Loucy (cell line): ENCODE results near the gene RNF130.

Source experiments
- H2AFZ ChIP-seq: fragments of 200-600 bp; sonication (generic); 2 replicates; pipeline ENCODE4 v1.6.0; 2016; ENCODE audit warnings: antibody characterized with exemption, mild to moderate bottlenecking, low read length, moderate library complexity
- H3F3A ChIP-seq: fragments of 200-600 bp; 2 replicates; pipeline ENCODE4 v1.6.0; 2016; ENCODE audit warnings: antibody characterized with exemption, low read depth, mild to moderate bottlenecking
- H3K27me3 ChIP-seq: fragments of 200-600 bp; sonication (generic); 2 replicates; pipeline ENCODE4 v1.6.1; 2014; ENCODE audit warnings: low read length, mild to moderate bottlenecking; ENCODE audit not compliant: insufficient read depth, poor library complexity, severe bottlenecking
- H3K36me3 ChIP-seq: fragments of 200-600 bp; sonication (generic); 2 replicates; pipeline ENCODE4 v1.6.1; 2016; ENCODE audit warnings: low read length; ENCODE audit not compliant: insufficient read depth
- H3K4me1 ChIP-seq: fragments of 200-600 bp; sonication (generic); 2 replicates; pipeline ENCODE4 v1.5.1; 2014; ENCODE audit warnings: low read length, mild to moderate bottlenecking; ENCODE audit not compliant: insufficient read depth, poor library complexity, severe bottlenecking
- H3K4me2 ChIP-seq: fragments of 200-600 bp; sonication (generic); 2 replicates; pipeline ENCODE4 v1.6.0; 2014; ENCODE audit warnings: antibody characterized with exemption, low read length, low read depth, mild to moderate bottlenecking; ENCODE audit not compliant: poor library complexity, severe bottlenecking
- H3K4me3 ChIP-seq: fragments of 200-600 bp; sonication (generic); 2 replicates; pipeline ENCODE4 v1.5.1; 2014; ENCODE audit warnings: low read length, mild to moderate bottlenecking, mixed read lengths; ENCODE audit not compliant: poor library complexity, severe bottlenecking
- H3K79me2 ChIP-seq: fragments of 200-600 bp; sonication (generic); 2 replicates; pipeline ENCODE4 v1.6.1; 2014; ENCODE audit warnings: low read length; ENCODE audit not compliant: insufficient read depth
- H3K9ac ChIP-seq: fragments of 200-600 bp; sonication (generic); 2 replicates; pipeline ENCODE4 v1.6.0; 2014; ENCODE audit warnings: mild to moderate bottlenecking, low read depth, low read length, moderate library complexity; ENCODE audit not compliant: poor library complexity, severe bottlenecking
- H3K9me2 ChIP-seq: fragments of 200-600 bp; sonication (generic); replicated peaks from 2 replicates; pipeline ENCODE4 v1.6.1; 2016; ENCODE audit warnings: low read depth, low read length, mixed read lengths
- H3K9me3 ChIP-seq: fragments of 200-600 bp; sonication (generic); 2 replicates; pipeline ENCODE4 v1.6.1; 2014; ENCODE audit warnings: mild to moderate bottlenecking, antibody characterized with exemption, low read length, low read depth; ENCODE audit not compliant: insufficient read depth
- H4K20me1 ChIP-seq: fragments of 200-600 bp; sonication (generic); 2 replicates; pipeline ENCODE4 v1.6.0; 2014; ENCODE audit warnings: antibody characterized with exemption, low read length, mild to moderate bottlenecking; ENCODE audit not compliant: insufficient read depth, poor library complexity, severe bottlenecking
- EZH2phosphoT487 ChIP-seq: fragments of 200-600 bp; IDR thresholded peaks from 2 replicates; pipeline ENCODE4 v1.6.1; 2018; ENCODE audit warnings: antibody characterized with exemption, mild to moderate bottlenecking, moderate library complexity, borderline replicate concordance
- TF ChIP-seq, protein P1 (sequence below): fragments of 200-600 bp; sonication (generic); conservative IDR thresholded peaks from 2 replicates; pipeline ENCODE4 v1.5.1; 2014; ENCODE audit warnings: mild to moderate bottlenecking, antibody characterized with exemption, low read length

Gene RNF130

DNA sequence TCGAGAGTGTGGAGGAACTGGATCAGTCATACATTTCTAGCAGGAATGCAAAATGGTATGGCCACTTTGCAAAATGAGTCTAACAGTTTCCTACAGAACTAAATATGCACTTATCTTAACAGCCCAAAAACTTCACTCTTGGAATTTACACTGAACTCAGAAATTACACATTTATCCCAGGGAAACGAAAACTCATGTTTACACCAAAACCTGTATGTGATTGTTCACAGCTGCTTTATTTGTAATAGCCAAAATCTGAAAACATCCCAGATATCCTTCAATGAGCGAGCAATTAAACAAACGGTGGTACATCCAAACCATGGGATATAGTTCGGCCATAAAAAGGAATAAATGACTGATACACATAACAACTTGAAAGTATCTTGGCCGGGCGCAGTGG is 62.0 kb downstream of the RNF130 start:
- Histone ChIP-seq H3K36me3 (peaks cover 21% of the 10 kb centered on the region; the same call in 1 of the 2 replicates), H3K4me2 (no peak overlapping the region), H3K9me2 (no peaks in the 10 kb centered on the region), H3K9ac (no peak overlapping the region), H3K4me3 (no peak overlapping the region), H3K4me1 (peaks cover 49% of the 10 kb centered on the region), H3K79me2 (peaks cover 34% of the 10 kb centered on the region), H3F3A (0 out of 2 replicates have a peak, but pooled peaks cover 2% of the 10 kb centered on the region), H4K20me1 (no peaks in the 10 kb centered on the region), H3K9me3 (no peaks in the 10 kb centered on the region), H2AFZ (no peak overlapping the region), H3K27me3 (no peaks in the 10 kb centered on the region)
- TF ChIP-seq EZH2phosphoT487 = no peak
- TF ChIP-seq, protein P1, sequence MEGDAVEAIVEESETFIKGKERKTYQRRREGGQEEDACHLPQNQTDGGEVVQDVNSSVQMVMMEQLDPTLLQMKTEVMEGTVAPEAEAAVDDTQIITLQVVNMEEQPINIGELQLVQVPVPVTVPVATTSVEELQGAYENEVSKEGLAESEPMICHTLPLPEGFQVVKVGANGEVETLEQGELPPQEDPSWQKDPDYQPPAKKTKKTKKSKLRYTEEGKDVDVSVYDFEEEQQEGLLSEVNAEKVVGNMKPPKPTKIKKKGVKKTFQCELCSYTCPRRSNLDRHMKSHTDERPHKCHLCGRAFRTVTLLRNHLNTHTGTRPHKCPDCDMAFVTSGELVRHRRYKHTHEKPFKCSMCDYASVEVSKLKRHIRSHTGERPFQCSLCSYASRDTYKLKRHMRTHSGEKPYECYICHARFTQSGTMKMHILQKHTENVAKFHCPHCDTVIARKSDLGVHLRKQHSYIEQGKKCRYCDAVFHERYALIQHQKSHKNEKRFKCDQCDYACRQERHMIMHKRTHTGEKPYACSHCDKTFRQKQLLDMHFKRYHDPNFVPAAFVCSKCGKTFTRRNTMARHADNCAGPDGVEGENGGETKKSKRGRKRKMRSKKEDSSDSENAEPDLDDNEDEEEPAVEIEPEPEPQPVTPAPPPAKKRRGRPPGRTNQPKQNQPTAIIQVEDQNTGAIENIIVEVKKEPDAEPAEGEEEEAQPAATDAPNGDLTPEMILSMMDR = no peak

DNA sequence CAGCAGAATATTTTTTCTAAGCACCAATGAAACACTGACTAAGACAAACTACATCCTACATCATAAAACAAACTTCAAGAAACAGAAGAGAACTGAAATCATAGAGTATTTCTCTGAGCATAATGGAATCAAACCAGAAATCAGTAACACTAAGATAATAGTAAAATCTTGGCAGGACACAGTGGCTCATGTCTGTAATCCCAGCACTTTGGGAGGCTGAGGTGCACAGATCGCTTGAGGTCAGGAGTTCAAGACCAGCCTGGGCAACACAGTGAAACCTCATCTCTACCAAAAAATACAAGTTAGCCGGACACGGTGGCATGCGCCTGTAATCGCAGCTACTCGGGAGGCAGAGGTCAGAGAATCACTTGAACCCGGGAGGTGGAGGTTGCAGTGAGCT is 63.1 kb downstream of the RNF130 start:
- no peak overlapping the region for H2AFZ ChIP-seq
- H3K79me2 ChIP-seq = peaks cover 39% of the 10 kb centered on the region
- no peaks in the 10 kb centered on the region for H3K9me2 ChIP-seq
- 0 out of 2 replicates have a peak, but pooled peaks cover 2% of the 10 kb centered on the region for H3F3A ChIP-seq
- peaks cover 58% of the 10 kb centered on the region for H3K4me1 ChIP-seq
- H3K9ac ChIP-seq = peak overlapping the region; percentile 85
- H3K36me3 ChIP-seq = peaks cover 18% of the 10 kb centered on the region; the same call in 1 of the 2 replicates
- H3K4me3 ChIP-seq = peak overlapping the region; percentile 62
- no peaks in the 10 kb centered on the region for H4K20me1 ChIP-seq
- H3K9me3 ChIP-seq = no peaks in the 10 kb centered on the region
- peak overlapping the region; percentile 93 for H3K4me2 ChIP-seq
- no peaks in the 10 kb centered on the region for H3K27me3 ChIP-seq
- TF ChIP-seq, protein P1 = no peak
- TF ChIP-seq EZH2phosphoT487 = no peak

DNA sequence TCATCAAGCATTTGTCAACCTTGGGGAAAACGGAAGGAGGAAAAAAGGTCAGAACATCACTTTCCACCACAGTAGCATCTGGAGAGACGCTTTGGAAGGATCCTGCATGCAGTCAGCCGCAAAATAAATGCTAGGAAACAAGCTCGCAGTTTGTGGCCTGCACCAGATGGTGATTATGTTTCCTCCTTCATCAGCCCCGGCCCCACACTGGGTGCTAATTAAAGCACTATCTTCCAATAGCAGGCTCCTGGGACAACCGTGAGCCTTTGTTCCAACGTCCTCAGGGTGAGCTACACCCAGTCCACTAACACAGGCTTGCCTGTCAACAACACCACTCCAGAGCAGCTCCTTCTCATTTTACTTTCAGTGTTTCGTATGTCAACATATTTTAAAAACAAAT is 64.0 kb downstream of the RNF130 start:
- peak overlapping the region; percentile 69 for H3K4me3 ChIP-seq
- H3K27me3 ChIP-seq = no peaks in the 10 kb centered on the region
- no peak for TF ChIP-seq EZH2phosphoT487
- TF ChIP-seq, protein P1 = no peak
- no peak overlapping the region for H2AFZ ChIP-seq
- no peaks in the 10 kb centered on the region for H3K9me2 ChIP-seq
- peaks cover 46% of the 10 kb centered on the region for H3K79me2 ChIP-seq
- no peaks in the 10 kb centered on the region for H3K9me3 ChIP-seq
- H3K4me2 ChIP-seq = peak overlapping the region; percentile 93
- H3K36me3 ChIP-seq = peaks cover 14% of the 10 kb centered on the region; the same call in 1 of the 2 replicates
- H3K4me1 ChIP-seq = peaks cover 58% of the 10 kb centered on the region
- H4K20me1 ChIP-seq = no peaks in the 10 kb centered on the region
- H3F3A ChIP-seq = 0 out of 2 replicates have a peak, but pooled peaks cover 2% of the 10 kb centered on the region
- H3K9ac ChIP-seq = peak overlapping the region; percentile 85
